GM19193 (cell line): ENCODE measurements around the gene USP21.

Source experiments
- POLR2A ChIP-seq: IDR thresholded peaks from 4 replicates; pipeline ENCODE4 v1.6.1; 2011; ENCODE audit not compliant: insufficient read depth, insufficient read length; ENCODE audit errors: extremely low read depth

The USP21 gene

DNA sequence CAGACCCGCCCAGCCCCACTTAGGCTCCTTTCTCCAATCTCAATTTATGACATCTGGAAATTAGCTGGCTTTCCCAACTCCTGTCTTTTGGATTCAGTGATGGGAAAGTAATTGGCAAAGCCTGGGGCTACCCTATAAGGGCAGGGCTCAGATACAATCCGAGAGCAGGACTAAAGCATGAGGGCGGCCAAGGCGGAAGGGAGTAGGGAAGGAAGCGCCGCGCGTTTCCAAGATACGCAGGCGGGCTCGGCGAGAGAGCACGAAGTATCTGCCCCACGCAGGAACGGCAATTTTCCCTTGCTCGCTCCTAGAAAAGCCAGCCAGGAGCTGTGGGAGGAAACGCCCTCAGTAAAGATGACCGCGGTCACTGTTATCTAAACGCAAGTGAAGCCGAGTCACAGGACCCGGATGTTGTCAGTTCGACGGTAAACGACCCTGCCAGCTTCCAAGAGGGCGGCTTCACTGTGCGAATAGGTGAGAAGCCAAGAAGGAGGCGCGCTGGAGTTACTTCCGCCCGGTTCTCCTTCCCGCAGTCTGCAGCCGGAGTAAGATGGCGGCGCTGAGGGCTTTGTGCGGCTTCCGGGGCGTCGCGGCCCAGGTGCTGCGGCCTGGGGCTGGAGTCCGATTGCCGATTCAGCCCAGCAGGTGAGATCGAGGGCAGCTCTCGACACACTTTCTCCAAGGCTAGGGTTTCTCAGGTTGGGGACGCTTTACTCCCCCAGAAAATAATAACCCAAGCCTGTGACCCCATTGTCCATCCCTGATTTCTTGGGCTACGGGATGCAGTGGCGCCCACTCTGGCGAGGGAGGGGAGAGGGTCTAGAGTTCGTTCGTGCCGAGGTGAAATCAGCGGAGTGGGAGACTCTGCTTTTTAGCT, 42.8 kb downstream of the USP21 start, which contains the start of gene NDUFS2:
Gene NDUFS2, plus strand, starts transcription at position 532 of the 877 bp plus-strand sequence. Its CDS starts 19 bp downstream, at position 551.
- TF ChIP-seq POLR2A: peak; percentile 95

DNA sequence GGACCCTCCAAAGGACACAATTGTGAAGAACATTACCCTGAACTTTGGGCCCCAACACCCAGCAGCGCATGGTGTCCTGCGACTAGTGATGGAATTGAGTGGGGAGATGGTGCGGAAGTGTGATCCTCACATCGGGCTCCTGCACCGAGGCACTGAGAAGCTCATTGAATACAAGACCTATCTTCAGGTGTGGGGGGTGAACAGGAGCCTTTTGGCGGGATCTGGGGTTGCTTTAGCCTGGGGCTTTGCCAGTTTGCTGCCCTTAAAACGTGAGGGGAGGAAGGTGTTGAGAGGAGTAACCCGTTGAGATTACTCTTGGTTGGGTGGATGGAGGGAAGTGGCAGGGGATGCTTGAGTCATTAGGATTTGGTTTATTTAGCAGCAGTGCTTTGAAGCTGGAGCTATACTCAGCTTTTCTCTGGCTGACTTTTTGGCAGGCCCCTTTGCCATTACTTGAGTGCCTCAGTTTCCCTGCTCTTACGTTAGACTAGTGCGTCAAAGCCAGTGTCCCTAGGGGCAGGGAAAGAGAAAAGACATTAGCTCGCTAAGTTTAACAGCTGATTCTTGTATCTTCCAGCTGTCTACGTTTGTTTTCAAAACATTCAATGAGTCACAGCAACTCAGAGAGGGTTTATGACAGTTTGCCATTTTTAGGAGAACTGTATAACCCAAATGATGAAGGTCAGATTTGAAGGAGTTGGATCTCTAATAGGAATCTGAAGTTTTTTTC, 47.3 kb downstream of the USP21 start:
- no peak for TF ChIP-seq POLR2A

DNA sequence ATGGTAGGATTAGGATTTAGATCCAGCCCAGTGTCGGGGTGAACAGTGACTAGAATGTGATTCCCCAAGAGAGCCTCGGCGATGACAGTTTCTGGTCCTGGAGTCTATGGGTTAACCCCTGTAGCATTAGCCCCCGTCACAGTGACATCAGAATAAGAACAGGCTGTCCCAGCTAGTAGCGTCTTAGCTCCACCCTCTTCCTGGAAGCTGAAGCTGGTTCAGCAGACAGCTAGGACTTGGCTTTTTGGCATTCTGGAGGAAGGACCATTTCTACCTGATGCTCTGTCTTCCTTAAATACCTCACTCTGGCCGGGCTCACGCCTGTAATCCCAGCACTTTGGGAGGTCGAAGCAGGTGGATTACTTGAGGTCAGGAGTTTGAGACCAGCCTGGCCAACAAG, 47.9 kb downstream of the USP21 start:
- no peak for TF ChIP-seq POLR2A

DNA sequence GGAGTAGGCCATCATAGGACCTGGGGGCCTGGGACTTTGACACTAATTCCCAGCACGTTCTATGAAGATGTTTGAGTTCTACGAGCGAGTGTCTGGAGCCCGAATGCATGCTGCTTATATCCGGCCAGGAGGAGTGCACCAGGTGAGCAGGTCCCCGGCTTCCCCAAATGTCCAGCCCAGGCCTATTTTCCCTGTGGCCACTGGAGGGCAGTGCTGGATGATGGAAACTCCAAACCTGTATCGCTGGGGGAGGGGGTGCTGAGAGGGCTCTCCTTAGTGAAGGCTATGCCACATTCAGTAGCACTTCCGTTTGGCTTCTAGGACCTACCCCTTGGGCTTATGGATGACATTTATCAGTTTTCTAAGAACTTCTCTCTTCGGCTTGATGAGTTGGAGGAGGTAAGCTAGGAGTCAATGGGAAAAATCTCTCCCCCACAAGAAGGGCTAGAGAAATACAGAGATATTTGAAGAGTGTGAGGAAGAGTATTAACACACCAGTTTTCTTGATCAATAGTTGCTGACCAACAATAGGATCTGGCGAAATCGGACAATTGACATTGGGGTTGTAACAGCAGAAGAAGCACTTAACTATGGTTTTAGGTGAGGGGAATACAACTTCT, 50.6 kb downstream of the USP21 start:
- no peak for TF ChIP-seq POLR2A

DNA sequence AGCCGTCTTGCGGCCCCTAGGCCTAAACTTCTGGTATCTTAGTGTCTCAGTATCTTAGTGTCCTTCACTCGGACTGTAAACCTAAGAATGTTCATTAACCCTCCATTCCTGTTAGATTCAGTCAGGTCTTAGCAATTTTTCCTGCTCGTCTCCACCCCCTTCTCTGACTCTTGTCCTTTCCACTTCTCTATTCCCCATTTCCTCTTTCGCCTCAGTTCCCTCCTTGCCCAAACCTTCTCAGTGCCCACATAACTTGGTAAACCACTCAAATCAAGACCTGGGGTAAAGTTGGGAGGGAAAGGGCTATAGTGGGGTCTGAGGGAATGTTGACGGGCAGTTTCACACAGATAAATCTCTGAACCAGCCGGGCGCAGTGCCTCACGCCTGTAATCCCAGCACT, 55.1 kb downstream of the USP21 start:
- no peak for TF ChIP-seq POLR2A

DNA sequence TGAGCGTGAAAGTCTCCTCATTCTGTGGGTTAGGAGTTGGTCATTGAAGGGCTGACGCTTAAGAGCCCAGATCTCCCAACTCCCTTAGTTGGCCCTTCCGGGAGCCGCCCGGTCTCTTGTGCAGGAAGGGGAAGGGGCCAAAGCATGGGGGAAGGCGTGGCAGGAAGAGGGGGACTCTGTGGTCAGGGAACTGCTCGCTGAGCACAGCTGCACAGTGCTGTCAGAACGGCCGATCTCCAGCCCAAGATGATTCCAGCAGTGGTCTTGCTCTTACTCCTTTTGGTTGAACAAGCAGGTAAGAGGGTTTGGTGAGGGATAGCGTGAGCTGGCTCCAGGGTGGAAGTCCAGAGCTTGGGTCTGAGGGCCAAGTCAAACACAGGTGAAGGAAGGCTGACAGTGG, 55.8 kb downstream of the USP21 start, which contains the start of gene FCER1G:
Gene FCER1G, plus strand, starts transcription at position 220 of the 400 bp plus-strand sequence. Its CDS starts 27 bp downstream, at position 247.
- TF ChIP-seq POLR2A: no peak
